HuH-7.5 (cell line): Measurements from ENCODE around the gene ENO1.

Experiments used
- DNase-seq: peaks from one replicate; pipeline ENCODE4 v3.0.0; 2011; ENCODE audit warnings: low spot score

ENO1 gene

DNA sequence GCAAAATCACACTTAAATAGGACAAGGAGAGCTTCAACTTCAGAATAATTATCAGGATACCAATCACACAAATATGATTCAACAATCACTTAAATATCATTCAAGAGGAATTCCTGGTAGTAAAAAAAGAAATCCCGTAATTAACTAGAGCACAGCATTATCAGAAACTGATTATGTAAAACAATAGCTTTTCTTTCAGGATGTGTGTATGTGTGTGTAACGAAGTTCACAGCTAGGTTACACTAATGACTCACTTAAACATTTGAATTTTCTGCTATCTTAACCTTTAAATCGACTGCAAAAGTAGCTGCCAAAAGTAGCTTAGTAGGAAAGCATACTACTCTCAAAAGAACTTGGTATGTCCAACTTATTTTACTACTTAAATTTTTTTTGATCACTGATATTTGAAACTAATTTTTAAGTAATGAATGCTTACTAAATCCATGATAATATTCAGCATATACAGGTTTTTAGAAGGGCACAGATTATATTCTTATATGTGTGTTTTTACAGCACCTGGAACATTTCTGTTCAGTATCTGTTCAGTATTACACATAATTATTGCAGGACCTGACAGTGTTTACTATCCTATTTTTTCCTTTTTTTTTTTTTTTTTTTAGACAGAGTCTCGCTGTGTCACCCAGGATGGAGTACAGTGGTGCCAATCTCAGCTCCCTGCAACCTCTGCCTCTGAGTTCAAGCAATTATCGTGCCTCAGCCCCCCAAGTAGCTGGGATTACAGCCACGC lies 65.3 kb downstream of the ENO1 start:
- DNase-seq: no peak

DNA sequence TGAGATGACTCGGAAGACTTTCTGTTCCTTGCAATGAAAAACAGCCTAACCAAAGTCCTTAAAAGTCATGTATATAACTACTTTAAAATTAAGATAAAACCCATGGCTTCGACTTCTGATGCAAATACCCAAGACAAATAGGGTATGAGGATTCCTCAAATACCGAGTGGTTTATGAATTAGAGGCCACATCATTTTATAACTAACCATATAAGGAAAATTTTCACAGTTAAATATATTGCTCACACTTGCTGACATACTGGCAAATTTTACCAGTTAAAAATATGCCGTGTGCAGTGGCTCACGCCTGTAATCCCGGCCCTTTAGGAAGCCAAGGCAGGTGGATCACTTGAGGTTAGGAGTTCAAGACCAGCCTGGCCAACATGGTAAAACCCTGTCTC lies 66.4 kb downstream of the ENO1 start:
- DNase-seq: no peak
